Measurements from ENCODE around the gene ZNF584.

The ZNF584 gene

GRCh38 chr19:58385891-58386575, 22.4 kb upstream of the ZNF584 start:
- no peak for DNase-seq (ENCODE audit: low spot score)

- peak; percentile 99 for DNase-seq (ENCODE audit: low spot score)
Observed at GRCh38 chr19:58386576-58387337, 21.7 kb upstream of the ZNF584 start, which contains the start of gene RPS5. TSS of gene RPS5 (plus strand) at chr19:58387269. CDS start at chr19:58388138, 869 bp downstream.

DNA sequence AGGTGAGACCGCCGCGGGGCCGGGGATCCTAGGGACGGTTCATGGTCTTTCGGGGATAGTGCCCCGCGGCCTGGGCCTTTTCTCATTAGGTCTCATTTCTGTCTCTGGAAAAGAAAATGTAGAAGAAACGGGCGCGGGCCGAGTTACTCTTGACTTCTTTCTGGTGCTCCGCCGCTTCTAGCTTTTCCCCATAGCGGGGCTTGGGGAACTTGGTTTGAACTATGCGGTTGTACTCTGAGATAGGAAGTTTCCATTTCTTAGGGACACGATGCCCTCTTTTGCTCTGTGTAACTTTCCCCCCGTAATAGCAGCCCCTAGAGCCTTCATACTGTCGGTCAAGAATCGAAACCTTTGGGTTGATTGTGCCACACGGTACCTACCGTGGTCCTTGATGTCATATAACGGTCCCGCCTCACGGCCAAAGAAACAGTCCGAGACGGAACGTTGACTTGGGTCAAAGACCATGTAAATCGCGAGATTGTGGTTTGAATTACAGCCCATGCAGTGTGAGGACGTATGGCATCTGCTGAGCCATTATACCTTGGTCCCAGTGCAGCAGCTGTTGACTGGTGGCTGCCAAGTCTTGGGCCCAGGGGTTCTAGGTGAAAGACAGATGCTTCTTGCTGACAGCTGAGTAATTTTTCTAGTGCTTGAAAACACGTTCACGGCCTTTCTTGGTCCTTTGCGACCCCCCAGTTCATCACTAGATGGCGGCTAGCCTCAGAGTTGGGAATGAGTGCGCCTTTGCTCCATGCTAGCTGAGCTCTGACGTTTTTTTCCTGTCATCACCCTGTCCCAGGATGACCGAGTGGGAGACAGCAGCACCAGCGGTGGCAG, 20.9 kb upstream of the ZNF584 start:
- no peak for DNase-seq (ENCODE audit: low spot score)

DNA sequence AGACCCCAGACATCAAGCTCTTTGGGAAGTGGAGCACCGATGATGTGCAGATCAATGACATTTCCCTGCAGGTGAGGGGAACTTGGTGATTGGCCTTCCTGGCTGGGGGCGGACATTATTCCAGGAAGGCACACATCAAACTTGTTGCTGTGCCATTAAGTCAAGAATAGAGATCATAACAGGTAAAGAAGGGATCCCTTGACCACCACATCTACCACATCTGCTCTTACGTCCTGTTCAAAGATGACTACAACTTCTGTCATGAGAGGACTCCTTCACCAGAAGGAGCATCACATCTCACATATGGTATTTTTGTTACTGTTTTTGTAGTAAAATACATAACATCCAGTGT, 20.3 kb upstream of the ZNF584 start:
- DNase-seq (ENCODE audit: low spot score) = no peak

GRCh38 chr19:58392945-58393724, 15.3 kb upstream of the ZNF584 start:
- no peak for DNase-seq (ENCODE audit: low spot score)

GRCh38 chr19:58393725-58394033, 14.8 kb upstream of the ZNF584 start:
- no peak for DNase-seq (ENCODE audit: low spot score)

DNA sequence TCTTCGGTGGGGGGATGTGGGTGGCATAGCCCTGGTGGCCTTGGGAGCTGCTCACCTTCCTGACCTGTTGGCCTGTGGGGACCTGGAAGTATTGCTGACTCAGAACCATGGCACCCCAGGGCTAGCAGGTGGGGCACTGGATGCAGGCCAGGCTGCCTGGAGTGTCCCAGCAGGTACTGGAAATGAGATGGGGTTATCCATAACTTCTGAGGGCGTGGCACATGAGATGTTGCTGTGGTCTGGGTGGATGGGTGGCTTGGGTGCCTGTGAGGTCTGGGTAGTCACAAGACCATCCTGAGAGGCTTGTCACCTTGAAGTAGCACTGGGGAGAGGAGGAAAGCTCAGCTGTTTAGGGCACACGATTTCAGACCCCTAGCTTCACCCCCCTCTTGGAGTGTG, 13.6 kb upstream of the ZNF584 start:
- peak; percentile 52 for DNase-seq (ENCODE audit: low spot score)

DNA sequence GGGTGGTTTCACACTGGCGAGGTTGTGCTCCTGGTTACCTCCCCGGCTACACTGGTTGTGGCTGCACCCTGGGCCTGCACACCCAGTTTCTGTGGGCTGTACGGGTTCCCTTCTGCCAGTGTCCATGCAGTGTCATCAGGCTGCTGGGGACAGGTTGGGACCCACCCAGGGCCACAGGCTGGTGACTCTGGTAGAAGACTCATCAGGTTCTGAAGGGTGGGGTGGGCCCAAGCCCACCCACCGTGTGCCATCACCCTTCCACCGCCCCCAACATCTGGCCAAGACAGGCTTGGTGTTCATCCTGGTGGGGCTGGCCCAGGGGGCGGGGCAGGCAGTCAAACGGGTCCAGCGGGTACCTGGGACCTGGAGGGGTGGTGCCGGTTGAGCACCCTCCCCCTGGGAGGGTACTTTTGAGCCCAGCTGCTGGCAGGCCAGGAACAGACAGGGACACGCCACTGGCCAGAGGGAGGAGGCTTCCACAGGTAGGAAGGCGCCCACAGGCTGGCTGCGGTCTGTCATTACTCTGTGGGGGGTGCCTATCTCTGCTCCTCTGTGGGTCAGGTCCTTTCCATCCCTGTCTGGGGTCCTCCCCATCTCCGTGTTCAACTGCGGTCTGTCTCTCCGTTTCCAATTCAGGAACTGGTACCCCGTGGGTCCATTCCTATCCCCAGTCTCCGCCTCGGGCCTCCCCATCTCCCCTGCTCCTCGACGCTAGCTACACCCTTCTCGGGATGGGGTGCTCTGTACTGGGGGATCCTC, 13.1 kb upstream of the ZNF584 start, which contains the start of gene RNF225:
Gene RNF225 (plus strand): TSS at position 437 of the 759 bp plus-strand sequence. CDS start 434 bp downstream, outside the sequence.
- DNase-seq (ENCODE audit: low spot score) = peak; percentile 43

DNA sequence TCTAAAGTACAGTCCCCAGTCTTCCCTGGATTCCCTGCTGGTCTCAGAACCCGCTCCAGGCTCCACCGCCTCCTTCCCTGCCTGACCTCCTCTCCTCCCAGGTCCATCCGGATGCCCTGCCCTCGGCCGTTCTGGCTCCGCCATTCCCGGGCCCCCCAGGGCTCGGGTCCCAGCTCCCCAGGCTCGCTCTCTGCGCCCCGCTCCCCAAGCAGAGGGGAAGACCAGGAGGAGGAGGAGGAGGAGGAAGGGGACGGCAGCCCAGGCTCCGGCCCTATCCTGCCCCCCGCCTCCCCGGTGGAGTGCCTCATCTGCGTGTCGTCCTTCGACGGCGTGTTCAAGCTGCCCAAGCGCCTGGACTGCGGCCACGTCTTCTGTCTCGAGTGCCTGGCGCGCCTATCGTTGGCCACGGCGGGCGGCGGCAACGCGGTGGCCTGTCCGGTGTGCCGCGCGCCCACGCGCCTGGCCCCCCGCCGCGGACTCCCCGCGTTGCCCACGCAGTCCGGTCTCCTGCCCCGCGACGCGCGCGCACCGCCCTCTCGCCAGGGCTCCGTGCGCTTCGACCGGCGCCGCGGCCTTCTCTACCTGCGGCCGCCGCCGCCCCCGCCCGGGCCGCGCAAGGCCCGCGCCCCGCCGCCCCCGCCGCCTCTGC, 12.3 kb upstream of the ZNF584 start:
- DNase-seq (ENCODE audit: low spot score) = no peak

GRCh38 chr19:58396691-58397532, 11.5 kb upstream of the ZNF584 start:
- DNase-seq (ENCODE audit: low spot score) = no peak

GRCh38 chr19:58397533-58398037, 10.9 kb upstream of the ZNF584 start:
- no peak for DNase-seq (ENCODE audit: low spot score)

DNA sequence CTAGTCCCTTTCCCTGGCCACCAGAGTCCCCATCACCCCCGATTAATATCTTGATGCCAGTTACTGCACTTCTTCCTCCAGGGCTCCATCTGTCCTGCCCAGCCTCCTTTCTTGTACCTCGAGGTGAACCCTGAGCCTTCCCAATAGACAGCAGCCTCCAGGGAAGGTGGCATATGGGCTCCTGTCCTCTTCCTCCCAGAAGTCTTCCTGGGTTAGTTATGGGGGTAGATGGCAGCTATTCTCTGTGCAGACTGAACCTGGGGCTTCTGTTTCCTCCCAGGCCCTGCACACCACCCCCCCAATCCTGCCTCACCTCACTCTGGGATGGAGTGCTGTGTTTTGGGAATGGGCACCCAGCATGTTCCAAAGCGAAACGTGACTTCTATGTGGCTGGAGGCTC, 10.4 kb upstream of the ZNF584 start:
- DNase-seq (ENCODE audit: low spot score) = no peak

DNA sequence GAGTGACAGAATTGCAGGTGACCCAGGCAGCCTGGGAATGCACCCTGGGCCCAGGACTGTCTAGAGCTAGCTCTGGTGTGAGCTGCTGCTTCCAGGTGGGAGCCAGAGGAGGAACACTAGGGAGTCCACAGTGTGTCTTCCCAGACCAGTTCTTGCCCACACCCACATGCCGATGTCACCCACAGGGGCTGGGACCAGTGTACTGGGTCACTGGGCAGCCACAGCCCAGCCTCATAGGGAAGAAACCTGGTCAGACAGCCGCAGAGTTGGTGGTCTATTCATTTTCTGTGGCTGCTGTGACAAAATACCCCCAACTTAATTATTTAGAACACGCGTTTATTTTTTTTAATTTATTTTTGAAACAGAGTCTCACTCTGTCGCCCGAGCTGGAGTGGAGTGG, 9.9 kb upstream of the ZNF584 start:
- DNase-seq (ENCODE audit: low spot score) = no peak

- no peak for DNase-seq (ENCODE audit: low spot score)
Observed at GRCh38 chr19:58399903-58400302, 8.5 kb upstream of the ZNF584 start.

DNA sequence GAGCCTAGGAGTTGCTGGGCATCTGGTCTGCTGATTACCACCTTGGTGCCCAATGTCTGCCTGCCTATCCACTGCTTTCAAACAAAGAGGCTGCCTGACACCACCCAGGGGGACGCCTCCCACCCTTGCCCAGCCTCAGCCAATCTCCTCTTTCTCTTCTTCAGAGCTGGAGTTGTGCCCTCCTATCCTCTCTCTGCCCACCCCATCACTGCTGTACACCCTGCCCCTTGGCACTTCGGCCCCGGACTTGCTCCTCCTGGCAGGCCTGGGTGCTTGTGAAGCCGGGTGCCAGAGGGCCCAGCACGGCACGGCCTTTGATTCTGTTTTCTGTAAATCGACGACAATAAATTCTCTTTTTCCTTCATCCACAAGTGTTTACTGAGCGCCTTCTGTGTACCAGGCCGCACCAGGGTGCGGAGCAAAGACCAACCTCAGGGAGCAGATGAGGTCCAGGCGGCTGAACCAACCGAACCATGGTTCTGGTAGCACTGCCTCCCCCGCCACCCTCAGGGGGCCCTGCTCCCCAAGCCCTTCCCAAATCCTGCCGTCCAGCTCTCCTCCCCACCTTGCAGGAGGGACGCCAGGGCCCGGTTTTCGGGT, 8.0 kb upstream of the ZNF584 start:
- no peak for DNase-seq (ENCODE audit: low spot score)

DNA sequence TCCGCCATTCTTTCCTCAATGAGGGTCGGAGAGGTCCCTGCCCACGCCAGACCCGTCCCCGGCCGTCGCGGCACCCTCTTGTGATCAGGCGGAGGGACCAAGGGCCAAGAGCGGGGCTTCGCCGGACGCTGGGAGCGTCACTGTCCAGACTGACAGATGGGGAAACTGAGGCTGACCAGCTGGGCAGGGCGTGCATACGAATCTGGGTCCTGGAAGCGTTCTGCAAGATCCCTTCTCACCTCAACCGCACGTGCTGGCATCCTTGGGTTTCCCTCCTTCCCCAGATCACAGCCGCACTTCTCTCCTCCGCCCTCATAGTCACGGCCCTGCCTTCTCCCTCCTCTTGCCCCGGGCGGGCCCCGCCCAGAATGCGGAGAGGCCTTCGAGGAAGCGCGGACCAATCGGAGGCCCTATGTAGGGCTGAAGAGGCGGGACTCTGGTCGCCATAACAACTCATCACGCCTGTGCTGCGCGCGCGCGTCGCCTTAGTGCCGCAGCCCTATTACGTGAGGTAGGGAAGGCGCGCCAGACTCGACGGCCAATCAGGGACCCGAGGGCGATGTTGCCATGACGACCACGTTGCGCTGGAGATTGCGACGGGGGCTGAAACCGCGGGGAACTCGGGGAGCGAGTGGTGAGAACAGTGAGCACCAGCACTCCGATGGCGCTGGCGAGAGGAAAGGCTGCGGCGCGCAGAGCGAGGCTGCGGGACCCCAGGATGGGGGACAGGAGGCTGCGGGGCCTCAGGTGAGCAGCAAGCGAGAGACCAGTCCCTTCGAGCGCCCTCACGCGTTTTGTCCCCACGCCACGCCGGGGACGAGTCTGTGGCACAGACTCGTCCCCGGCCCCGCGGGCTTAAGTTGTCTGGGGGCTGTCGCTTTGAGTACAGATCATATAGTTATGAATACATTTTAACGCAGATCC, 7.3 kb upstream of the ZNF584 start:
- DNase-seq (ENCODE audit: low spot score) = peak; percentile 99

DNA sequence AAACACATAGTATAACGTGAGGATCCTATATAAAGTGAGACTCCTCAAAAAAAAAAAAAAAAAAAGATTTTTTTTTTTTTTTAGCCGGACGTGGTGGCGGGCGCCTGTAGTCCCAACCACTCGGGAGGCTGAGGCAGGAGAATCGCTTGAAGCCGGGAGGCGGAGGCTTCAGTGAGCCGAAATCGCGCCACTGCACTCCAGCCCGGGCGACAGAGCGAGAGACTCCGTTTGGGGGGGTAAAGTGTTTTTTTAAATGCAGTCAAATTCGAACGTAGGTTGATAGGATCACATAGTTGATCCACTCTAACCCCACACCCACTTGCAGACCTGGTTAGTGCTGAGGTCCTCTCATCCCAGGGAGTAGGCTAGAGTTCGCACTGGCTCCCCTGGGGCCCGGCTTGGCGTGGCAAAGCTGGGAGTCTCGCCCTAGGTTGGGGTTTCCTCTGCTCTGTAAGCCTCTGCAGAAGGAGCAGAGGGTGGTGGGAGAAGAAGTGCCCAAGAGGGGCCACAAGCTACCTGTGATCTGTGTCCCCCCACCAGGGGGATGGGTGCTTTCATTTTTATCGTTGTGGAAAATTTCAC, 6.5 kb upstream of the ZNF584 start:
- no peak for DNase-seq (ENCODE audit: low spot score)

All from LoVo (cell line).